GM12892 (cell line): ENCODE data around the gene F2.

ENCODE experiments used
- POLR2A ChIP-seq: IDR thresholded peaks from 2 replicates; pipeline ENCODE4 v1.6.1; 2011; ENCODE audit warnings: low read depth, low read length, control low read depth
- POLR2AphosphoS5 ChIP-seq: IDR thresholded peaks from 2 replicates; pipeline ENCODE4 v1.6.1; 2011; ENCODE audit warnings: low read depth, low read length, control low read depth
- TAF1 ChIP-seq: IDR thresholded peaks from 2 replicates; pipeline ENCODE4 v1.6.1; 2011; ENCODE audit warnings: low read depth, mild to moderate bottlenecking, control low read depth, low read length, borderline replicate concordance

DNA sequence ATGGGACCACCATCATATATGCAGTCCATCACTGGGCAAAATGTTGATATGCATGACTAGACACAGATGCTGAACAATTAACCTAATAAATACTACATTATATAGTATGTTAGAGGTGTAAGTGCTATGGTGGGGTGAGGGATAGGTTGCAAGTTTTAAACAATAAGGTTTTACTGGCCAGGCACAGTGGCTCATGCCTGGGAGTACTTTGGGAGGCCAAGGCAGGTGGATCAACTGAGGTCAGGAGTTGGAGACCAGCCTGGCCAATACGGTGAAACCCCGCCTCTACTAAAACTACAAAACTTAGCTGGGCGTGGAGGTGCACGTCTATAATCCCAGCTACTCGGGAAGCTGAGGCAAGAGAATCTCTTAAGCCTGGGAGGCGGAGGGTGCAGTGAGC, 28.1 kb downstream of the F2 start:
- TF ChIP-seq POLR2AphosphoS5 (no peak), POLR2A (no peak), TAF1 (no peak)
